ENCODE results near the gene FER1L5. TPM values are rescaled to one million over a fixed set of nuclear protein-coding genes. Genes with fewer than 3 reads are reported as not detected.
A peak's percentile ranks its signal among the peaks of the same experiment; 100 is the strongest.

FER1L5 gene
- total and polyA plus RNA-seq, 9 of the 15 experiments (the other 6 are each of a cell fraction or from before 2014, with no cell fraction given), result 0.01 TPM; not detected in 6

DNA sequence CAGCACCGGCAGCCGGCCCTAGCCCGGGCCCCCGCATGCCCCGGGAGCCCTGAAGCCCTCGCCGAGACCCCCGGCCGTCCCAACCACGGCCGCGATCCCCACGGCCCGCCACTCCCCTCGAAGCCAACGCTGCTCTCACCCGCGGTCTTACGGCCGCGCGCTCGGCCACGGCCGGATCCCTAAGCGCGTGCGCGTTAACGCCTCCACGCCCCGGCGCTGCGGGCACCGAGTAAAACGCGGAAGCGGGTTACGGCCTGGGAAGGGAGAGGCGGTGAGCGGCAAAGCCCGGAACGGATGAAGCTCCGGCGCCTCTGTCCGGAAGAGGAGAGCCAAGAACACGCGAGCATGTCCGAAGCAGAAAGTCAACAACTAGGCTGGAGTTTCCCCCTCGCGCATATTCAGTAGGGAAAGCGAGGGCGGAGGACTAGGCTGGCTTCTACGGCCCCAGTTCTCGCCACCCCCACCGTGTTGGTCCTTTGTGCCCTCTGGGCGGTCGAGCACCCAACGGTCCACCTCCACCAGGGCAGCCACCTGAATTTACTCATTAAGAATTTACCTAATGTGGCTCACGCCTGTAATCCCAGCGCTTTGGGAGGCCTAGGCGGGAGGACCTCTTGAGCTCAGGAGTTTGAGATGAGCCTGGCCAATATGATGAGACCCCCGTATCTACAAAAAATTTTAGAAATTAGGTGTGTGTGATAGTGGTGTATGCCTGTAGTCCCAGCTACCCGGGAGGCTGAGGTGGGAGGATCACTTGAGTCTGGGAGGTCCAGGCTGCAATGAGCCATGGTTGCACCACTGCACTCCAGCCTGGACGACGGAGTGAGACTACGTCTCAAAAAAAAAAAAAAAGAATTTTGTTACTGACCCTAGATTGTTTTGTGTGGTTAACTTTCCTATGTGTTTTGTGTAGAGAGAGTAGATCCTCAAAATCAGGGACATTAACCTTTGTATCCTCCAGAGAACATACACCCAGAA, 4.1 kb upstream of the FER1L5 start, which contains the start of gene KANSL3 (continued):
- TF ChIP-seq, protein P1, sequence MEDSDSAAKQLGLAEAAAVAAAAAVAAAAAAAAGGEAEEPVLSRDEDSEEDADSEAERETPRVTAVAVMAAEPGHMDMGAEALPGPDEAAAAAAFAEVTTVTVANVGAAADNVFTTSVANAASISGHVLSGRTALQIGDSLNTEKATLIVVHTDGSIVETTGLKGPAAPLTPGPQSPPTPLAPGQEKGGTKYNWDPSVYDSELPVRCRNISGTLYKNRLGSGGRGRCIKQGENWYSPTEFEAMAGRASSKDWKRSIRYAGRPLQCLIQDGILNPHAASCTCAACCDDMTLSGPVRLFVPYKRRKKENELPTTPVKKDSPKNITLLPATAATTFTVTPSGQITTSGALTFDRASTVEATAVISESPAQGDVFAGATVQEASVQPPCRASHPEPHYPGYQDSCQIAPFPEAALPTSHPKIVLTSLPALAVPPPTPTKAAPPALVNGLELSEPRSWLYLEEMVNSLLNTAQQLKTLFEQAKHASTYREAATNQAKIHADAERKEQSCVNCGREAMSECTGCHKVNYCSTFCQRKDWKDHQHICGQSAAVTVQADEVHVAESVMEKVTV (CRISPR knock-in tag; IDR thresholded peaks at IDR 0.05), result peak; percentile 11; the same call in 1 of the 2 replicates
- no peak for TF ChIP-seq RBM14 (IDR thresholded peaks at IDR 0.05; ENCODE audit: borderline replicate concordance, insufficient read depth, low read depth, low read length)
- no peak for TF ChIP-seq USF1 (CRISPR knock-in tag; IDR thresholded peaks at IDR 0.05)
- TF ChIP-seq ZNF174 (CRISPR knock-in tag; IDR thresholded peaks at IDR 0.05), result 0 out of 2 replicates have a peak, but pooled peaks have one; percentile 16
- peak; percentile 63 for TF ChIP-seq NCOR1 (IDR thresholded peaks at IDR 0.05)
- TF ChIP-seq, protein P2, sequence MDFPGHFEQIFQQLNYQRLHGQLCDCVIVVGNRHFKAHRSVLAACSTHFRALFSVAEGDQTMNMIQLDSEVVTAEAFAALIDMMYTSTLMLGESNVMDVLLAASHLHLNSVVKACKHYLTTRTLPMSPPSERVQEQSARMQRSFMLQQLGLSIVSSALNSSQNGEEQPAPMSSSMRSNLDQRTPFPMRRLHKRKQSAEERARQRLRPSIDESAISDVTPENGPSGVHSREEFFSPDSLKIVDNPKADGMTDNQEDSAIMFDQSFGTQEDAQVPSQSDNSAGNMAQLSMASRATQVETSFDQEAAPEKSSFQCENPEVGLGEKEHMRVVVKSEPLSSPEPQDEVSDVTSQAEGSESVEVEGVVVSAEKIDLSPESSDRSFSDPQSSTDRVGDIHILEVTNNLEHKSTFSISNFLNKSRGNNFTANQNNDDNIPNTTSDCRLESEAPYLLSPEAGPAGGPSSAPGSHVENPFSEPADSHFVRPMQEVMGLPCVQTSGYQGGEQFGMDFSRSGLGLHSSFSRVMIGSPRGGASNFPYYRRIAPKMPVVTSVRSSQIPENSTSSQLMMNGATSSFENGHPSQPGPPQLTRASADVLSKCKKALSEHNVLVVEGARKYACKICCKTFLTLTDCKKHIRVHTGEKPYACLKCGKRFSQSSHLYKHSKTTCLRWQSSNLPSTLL (IDR thresholded peaks at IDR 0.05), result no peak
- TF ChIP-seq NR3C1 (CRISPR knock-in tag; IDR thresholded peaks at IDR 0.05), result 0 out of 2 replicates have a peak, but pooled peaks have one; percentile 48
- no peak for TF ChIP-seq SNIP1 (IDR thresholded peaks at IDR 0.05; ENCODE audit: low read depth)
- no peak for TF ChIP-seq TAL1 (IDR thresholded peaks at IDR 0.05)
- no peak for TF ChIP-seq ZNF398 (CRISPR knock-in tag; IDR thresholded peaks at IDR 0.05)
- no peak for TF ChIP-seq BRCA1 (IDR thresholded peaks at IDR 0.05)
- no peak for TF ChIP-seq BRCA1 (CRISPR knock-in tag; IDR thresholded peaks at IDR 0.05)
- TF ChIP-seq, protein P3, sequence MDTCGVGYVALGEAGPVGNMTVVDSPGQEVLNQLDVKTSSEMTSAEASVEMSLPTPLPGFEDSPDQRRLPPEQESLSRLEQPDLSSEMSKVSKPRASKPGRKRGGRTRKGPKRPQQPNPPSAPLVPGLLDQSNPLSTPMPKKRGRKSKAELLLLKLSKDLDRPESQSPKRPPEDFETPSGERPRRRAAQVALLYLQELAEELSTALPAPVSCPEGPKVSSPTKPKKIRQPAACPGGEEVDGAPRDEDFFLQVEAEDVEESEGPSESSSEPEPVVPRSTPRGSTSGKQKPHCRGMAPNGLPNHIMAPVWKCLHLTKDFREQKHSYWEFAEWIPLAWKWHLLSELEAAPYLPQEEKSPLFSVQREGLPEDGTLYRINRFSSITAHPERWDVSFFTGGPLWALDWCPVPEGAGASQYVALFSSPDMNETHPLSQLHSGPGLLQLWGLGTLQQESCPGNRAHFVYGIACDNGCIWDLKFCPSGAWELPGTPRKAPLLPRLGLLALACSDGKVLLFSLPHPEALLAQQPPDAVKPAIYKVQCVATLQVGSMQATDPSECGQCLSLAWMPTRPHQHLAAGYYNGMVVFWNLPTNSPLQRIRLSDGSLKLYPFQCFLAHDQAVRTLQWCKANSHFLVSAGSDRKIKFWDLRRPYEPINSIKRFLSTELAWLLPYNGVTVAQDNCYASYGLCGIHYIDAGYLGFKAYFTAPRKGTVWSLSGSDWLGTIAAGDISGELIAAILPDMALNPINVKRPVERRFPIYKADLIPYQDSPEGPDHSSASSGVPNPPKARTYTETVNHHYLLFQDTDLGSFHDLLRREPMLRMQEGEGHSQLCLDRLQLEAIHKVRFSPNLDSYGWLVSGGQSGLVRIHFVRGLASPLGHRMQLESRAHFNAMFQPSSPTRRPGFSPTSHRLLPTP (IDR thresholded peaks at IDR 0.05; ENCODE audit: borderline replicate concordance, extremely low read depth, insufficient read length), result no peak
- TF ChIP-seq CREM (IDR thresholded peaks at IDR 0.05; ENCODE audit: low read depth), result peak; percentile 87
- peak; percentile 91; the same call in 1 of the 2 replicates for TF ChIP-seq THRAP3 (IDR thresholded peaks at IDR 0.05; ENCODE audit: borderline replicate concordance)
- TF ChIP-seq MLX (CRISPR knock-in tag; conservative IDR thresholded peaks at IDR 0.05), result peak in 1 of 2 experiments; percentile 87; a peak in 1 of 4 replicates
